ENCODE data around the gene MBD5.

The MBD5 gene

GRCh38 chr2:148130581-148130980, 109.7 kb downstream of the MBD5 start:
- no peak overlapping the region for H3K4me3 ChIP-seq (ENCODE audit: low read length)
- no peak overlapping the region for H3K27ac ChIP-seq (ENCODE audit: low read length)
- no peaks in the 10 kb centered on the region for H3K27me3 ChIP-seq (ENCODE audit: control insufficient read depth, insufficient read depth, low read length)
- H3K9me3 ChIP-seq (ENCODE audit: control insufficient read depth, low read depth, low read length), result no peaks in the 10 kb centered on the region
- no peaks in the 10 kb centered on the region for H3K36me3 ChIP-seq (ENCODE audit: control insufficient read depth, low read depth, low read length)
- no peak overlapping the region for H3K9ac ChIP-seq (ENCODE audit: low read length)
- peaks cover 2% of the 10 kb centered on the region for H3K4me1 ChIP-seq (ENCODE audit: control insufficient read depth, low read depth, low read length)

DNA sequence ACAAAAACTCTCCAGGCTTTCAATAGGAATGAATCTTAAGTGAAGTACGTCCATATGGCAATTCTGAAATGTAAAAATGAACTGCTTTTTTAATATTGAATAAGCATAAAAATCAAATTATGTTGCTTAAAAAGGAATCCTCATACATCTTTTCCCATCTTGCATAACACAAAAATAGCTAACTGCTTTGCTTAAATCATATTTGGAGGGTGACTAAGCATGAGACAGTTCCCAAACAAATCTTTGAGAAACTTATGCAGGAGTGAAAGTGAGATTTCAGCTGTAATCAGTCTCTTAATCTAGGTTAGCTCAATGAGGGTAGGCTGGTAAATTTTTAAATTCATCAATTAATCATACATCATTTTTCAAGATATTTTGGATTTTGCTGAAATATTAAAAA, 111.5 kb downstream of the MBD5 start:
- H3K36me3 ChIP-seq (ENCODE audit: control insufficient read depth, low read depth, low read length), result no peaks in the 10 kb centered on the region
- no peak overlapping the region for H3K4me3 ChIP-seq (ENCODE audit: low read length)
- no peak overlapping the region for H3K27ac ChIP-seq (ENCODE audit: low read length)
- no peaks in the 10 kb centered on the region for H3K27me3 ChIP-seq (ENCODE audit: control insufficient read depth, insufficient read depth, low read length)
- peaks cover 7% of the 10 kb centered on the region for H3K4me1 ChIP-seq (ENCODE audit: control insufficient read depth, low read depth, low read length)
- H3K9me3 ChIP-seq (ENCODE audit: control insufficient read depth, low read depth, low read length), result no peaks in the 10 kb centered on the region
- no peak overlapping the region for H3K9ac ChIP-seq (ENCODE audit: low read length)

GRCh38 chr2:148135705-148136104, 114.8 kb downstream of the MBD5 start:
- peaks cover 7% of the 10 kb centered on the region for H3K4me1 ChIP-seq (ENCODE audit: control insufficient read depth, low read depth, low read length)
- H3K9me3 ChIP-seq (ENCODE audit: control insufficient read depth, low read depth, low read length), result no peaks in the 10 kb centered on the region
- H3K36me3 ChIP-seq (ENCODE audit: control insufficient read depth, low read depth, low read length), result no peaks in the 10 kb centered on the region
- no peak overlapping the region for H3K4me3 ChIP-seq (ENCODE audit: low read length)
- no peak overlapping the region for H3K9ac ChIP-seq (ENCODE audit: low read length)
- no peaks in the 10 kb centered on the region for H3K27me3 ChIP-seq (ENCODE audit: control insufficient read depth, insufficient read depth, low read length)
- no peak overlapping the region for H3K27ac ChIP-seq (ENCODE audit: low read length)

GRCh38 chr2:148136441-148136840, 115.5 kb downstream of the MBD5 start:
- Histone ChIP-seq H3K4me3 (ENCODE audit: low read length) (no peak overlapping the region), H3K27me3 (ENCODE audit: control insufficient read depth, insufficient read depth, low read length) (no peaks in the 10 kb centered on the region), H3K27ac (ENCODE audit: low read length) (no peak overlapping the region), H3K9ac (ENCODE audit: low read length) (no peak overlapping the region), H3K9me3 (ENCODE audit: control insufficient read depth, low read depth, low read length) (no peaks in the 10 kb centered on the region), H3K36me3 (ENCODE audit: control insufficient read depth, low read depth, low read length) (no peaks in the 10 kb centered on the region), H3K4me1 (ENCODE audit: control insufficient read depth, low read depth, low read length) (peaks cover 7% of the 10 kb centered on the region)

DNA sequence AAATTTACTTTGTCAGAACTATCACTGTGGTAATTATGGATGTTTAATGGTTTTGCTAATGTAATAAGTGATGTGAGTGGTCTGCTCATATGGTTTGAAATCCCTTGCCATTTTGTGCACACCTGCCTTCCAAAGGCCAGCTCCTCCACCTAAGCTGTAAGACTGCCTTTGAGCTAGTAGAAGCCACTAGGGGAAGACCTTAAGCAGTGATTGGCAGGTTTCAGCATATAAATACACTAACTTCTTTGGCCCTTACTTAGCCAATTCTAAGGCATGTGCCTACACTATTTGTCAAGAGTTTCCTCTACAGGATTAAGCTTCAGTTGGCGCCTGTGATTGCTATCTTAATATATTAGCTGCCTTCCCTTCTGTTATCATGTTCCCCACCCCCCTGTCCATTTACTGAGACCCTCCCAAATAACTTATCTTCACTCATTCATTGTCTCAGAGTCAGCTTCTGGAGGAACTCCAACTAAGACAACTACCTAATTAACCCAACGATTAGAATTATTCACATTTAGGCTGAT, 141.1 kb downstream of the MBD5 start:
- Histone ChIP-seq H3K36me3 (ENCODE audit: control insufficient read depth, low read depth, low read length) (no peaks in the 10 kb centered on the region), H3K9me3 (ENCODE audit: control insufficient read depth, low read depth, low read length) (no peaks in the 10 kb centered on the region), H3K27me3 (ENCODE audit: control insufficient read depth, insufficient read depth, low read length) (no peaks in the 10 kb centered on the region), H3K9ac (ENCODE audit: low read length) (no peak overlapping the region), H3K27ac (ENCODE audit: low read length) (no peak overlapping the region), H3K4me3 (ENCODE audit: low read length) (no peak overlapping the region), H3K4me1 (ENCODE audit: control insufficient read depth, low read depth, low read length) (no peaks in the 10 kb centered on the region)

DNA sequence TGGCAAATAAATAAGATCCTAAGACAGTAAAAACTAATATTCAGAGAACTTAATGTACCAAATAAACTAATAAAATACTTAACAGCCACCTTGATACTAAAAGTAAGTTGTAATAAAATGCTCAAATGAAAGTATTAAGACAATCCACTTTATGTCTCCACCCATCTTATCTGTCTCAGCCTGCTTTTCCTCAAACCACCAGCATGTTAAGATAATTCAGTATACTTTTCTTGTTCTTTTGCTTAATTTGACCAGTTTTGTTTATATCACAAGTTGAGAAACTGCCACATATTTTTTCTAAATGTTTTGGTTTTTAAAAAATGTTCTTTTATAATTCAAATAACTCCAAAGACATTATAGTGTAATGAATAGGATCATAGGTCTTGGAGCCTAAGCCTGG, 142.0 kb downstream of the MBD5 start:
- H3K9ac ChIP-seq (ENCODE audit: low read length), result no peak overlapping the region
- no peaks in the 10 kb centered on the region for H3K4me1 ChIP-seq (ENCODE audit: control insufficient read depth, low read depth, low read length)
- no peaks in the 10 kb centered on the region for H3K9me3 ChIP-seq (ENCODE audit: control insufficient read depth, low read depth, low read length)
- H3K27me3 ChIP-seq (ENCODE audit: control insufficient read depth, insufficient read depth, low read length), result no peaks in the 10 kb centered on the region
- H3K4me3 ChIP-seq (ENCODE audit: low read length), result no peak overlapping the region
- H3K27ac ChIP-seq (ENCODE audit: low read length), result no peak overlapping the region
- H3K36me3 ChIP-seq (ENCODE audit: control insufficient read depth, low read depth, low read length), result no peaks in the 10 kb centered on the region

GRCh38 chr2:148165975-148166374, 145.1 kb downstream of the MBD5 start:
- Histone ChIP-seq H3K36me3 (ENCODE audit: control insufficient read depth, low read depth, low read length) (no peaks in the 10 kb centered on the region), H3K4me3 (ENCODE audit: low read length) (no peak overlapping the region), H3K9ac (ENCODE audit: low read length) (no peak overlapping the region), H3K4me1 (ENCODE audit: control insufficient read depth, low read depth, low read length) (no peaks in the 10 kb centered on the region), H3K9me3 (ENCODE audit: control insufficient read depth, low read depth, low read length) (no peaks in the 10 kb centered on the region), H3K27me3 (ENCODE audit: control insufficient read depth, insufficient read depth, low read length) (no peaks in the 10 kb centered on the region), H3K27ac (ENCODE audit: low read length) (no peak overlapping the region)

DNA sequence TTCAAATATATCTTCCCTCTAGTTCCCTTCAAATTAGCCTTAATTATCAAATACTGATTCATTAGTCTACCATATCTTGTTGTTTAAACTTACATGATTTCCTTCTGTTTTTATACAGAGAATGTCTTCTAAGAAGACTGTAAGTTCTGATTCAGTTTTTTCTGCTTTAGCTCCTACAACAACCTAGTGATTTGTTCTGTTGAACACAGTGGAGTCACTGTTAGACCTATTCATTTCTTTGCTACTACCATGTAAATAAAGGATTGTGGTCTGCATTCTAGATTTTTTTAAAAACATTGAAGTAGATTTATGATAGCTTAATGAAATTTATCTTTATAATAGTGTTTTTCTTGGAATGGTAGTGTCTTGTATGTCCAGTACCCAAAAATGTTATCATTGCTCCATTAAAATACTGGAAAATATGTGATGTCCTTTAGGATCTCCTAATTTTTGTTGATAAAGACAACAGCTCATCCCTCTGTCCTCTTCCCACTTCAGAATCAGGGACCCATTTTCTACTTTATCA, 146.4 kb downstream of the MBD5 start:
- Histone ChIP-seq H3K9ac (ENCODE audit: low read length) (no peak overlapping the region), H3K36me3 (ENCODE audit: control insufficient read depth, low read depth, low read length) (no peaks in the 10 kb centered on the region), H3K4me3 (ENCODE audit: low read length) (no peak overlapping the region), H3K4me1 (ENCODE audit: control insufficient read depth, low read depth, low read length) (no peaks in the 10 kb centered on the region), H3K27me3 (ENCODE audit: control insufficient read depth, insufficient read depth, low read length) (no peaks in the 10 kb centered on the region), H3K9me3 (ENCODE audit: control insufficient read depth, low read depth, low read length) (no peaks in the 10 kb centered on the region), H3K27ac (ENCODE audit: low read length) (no peak overlapping the region)

DNA sequence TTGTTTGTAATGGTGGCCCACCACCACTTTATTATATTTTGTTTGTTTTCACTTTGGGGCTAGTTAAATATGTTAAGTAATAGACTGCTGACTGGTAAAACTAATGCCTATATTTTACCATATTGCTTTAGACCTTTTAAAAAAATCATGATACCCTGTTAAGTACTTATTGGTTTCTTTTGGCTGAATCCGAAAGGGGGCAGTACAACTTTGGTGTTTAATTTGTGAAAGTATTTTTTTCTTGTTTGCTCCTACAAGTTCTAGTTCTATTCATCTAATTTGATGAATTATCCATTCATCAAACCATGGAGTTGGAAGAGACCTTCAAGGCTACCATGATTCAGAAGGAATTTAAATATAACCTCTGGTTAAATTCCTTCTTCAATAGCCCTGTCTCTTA, 147.0 kb downstream of the MBD5 start:
- no peak overlapping the region for H3K4me3 ChIP-seq (ENCODE audit: low read length)
- no peak overlapping the region for H3K9ac ChIP-seq (ENCODE audit: low read length)
- no peaks in the 10 kb centered on the region for H3K27me3 ChIP-seq (ENCODE audit: control insufficient read depth, insufficient read depth, low read length)
- no peaks in the 10 kb centered on the region for H3K9me3 ChIP-seq (ENCODE audit: control insufficient read depth, low read depth, low read length)
- no peaks in the 10 kb centered on the region for H3K36me3 ChIP-seq (ENCODE audit: control insufficient read depth, low read depth, low read length)
- H3K4me1 ChIP-seq (ENCODE audit: control insufficient read depth, low read depth, low read length), result no peaks in the 10 kb centered on the region
- H3K27ac ChIP-seq (ENCODE audit: low read length), result no peak overlapping the region

GRCh38 chr2:148172131-148172753, 151.4 kb downstream of the MBD5 start:
- H3K36me3 ChIP-seq (ENCODE audit: control insufficient read depth, low read depth, low read length), result no peaks in the 10 kb centered on the region

DNA sequence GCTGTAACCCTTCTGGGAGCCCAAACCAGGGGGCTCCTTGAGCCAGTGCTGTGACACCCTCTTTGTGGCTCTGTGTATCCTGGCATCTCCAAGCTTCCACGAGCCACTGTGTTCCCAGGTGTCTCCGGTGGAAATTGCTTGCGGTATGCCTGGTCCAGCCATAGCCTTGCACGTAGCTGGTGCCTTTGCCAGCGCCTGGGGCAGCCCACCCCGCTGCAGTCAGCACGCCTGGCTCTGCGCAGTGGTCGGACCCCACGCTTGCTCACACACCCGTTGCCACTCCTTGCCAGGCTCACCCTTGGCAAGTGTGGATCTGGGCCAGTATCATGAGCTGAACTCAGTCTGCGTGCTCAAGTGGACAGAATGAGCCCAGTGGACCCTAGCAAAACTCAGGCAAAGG, 152.3 kb downstream of the MBD5 start:
- no peaks in the 10 kb centered on the region for H3K4me1 ChIP-seq (ENCODE audit: control insufficient read depth, low read depth, low read length)
- H3K27me3 ChIP-seq (ENCODE audit: control insufficient read depth, insufficient read depth, low read length), result no peaks in the 10 kb centered on the region
- H3K9me3 ChIP-seq (ENCODE audit: control insufficient read depth, low read depth, low read length), result no peaks in the 10 kb centered on the region
- H3K4me3 ChIP-seq (ENCODE audit: low read length), result no peak overlapping the region
- H3K9ac ChIP-seq (ENCODE audit: low read length), result no peak overlapping the region
- H3K27ac ChIP-seq (ENCODE audit: low read length), result no peak overlapping the region
- no peaks in the 10 kb centered on the region for H3K36me3 ChIP-seq (ENCODE audit: control insufficient read depth, low read depth, low read length)

More at GRCh38 chr2:148172131-148172753, 151.4 kb downstream of the MBD5 start:
- Histone ChIP-seq H3K4me1 (ENCODE audit: control insufficient read depth, low read depth, low read length) (no peaks in the 10 kb centered on the region), H3K27ac (ENCODE audit: low read length) (no peak overlapping the region), H3K27me3 (ENCODE audit: control insufficient read depth, insufficient read depth, low read length) (no peaks in the 10 kb centered on the region), H3K4me3 (ENCODE audit: low read length) (no peak overlapping the region), H3K9me3 (ENCODE audit: control insufficient read depth, low read depth, low read length) (no peaks in the 10 kb centered on the region), H3K9ac (ENCODE audit: low read length) (no peak overlapping the region)

GRCh38 chr2:148177559-148177958, 156.7 kb downstream of the MBD5 start:
- Histone ChIP-seq H3K27ac (ENCODE audit: low read length) (no peak overlapping the region), H3K9me3 (ENCODE audit: control insufficient read depth, low read depth, low read length) (no peaks in the 10 kb centered on the region), H3K4me1 (ENCODE audit: control insufficient read depth, low read depth, low read length) (no peaks in the 10 kb centered on the region), H3K9ac (ENCODE audit: low read length) (no peak overlapping the region), H3K36me3 (ENCODE audit: control insufficient read depth, low read depth, low read length) (no peaks in the 10 kb centered on the region), H3K4me3 (ENCODE audit: low read length) (no peak overlapping the region), H3K27me3 (ENCODE audit: control insufficient read depth, insufficient read depth, low read length) (no peaks in the 10 kb centered on the region)
